Measurements from ENCODE around the gene TNFAIP8. TPM values are rescaled to one million over a fixed set of nuclear protein-coding genes. Genes with fewer than 3 reads are reported as not detected.

The TNFAIP8 gene
- total RNA-seq, 1 donor from 2014 or later, result 29.5 TPM

DNA sequence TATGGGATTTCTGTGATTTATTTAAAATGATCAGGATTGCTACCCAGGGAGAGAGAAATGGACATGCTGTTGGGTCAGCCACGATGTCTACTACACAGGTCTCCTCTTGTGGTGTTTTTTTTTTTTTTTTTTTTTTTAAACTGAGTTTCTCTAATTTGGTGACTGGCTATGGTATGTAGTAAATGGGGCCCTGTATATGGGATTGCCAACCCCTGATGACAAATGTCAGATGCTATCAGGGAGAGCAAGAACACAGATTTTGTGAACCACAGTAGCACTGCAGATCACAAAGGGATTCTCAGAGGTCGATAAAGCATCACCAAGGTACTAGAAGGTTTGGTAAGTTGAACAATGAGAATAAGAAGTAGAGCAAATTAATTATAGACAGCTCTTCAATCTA lies 16.5 kb upstream of the TNFAIP8 start:
- Histone ChIP-seq H3K27ac (no peak overlapping the region), H3K36me3 (no peaks in the 10 kb centered on the region), H3K9me3 (no peaks in the 10 kb centered on the region), H3K27me3 (ENCODE audit: low read depth) (no peaks in the 10 kb centered on the region), H3K4me3 (no peak overlapping the region), H3K4me1 (peaks cover 41% of the 10 kb centered on the region)
- intact Hi-C loops (cut with DNase I), result no loop called here
- no peak for ATAC-seq
- TF ChIP-seq, protein P1, sequence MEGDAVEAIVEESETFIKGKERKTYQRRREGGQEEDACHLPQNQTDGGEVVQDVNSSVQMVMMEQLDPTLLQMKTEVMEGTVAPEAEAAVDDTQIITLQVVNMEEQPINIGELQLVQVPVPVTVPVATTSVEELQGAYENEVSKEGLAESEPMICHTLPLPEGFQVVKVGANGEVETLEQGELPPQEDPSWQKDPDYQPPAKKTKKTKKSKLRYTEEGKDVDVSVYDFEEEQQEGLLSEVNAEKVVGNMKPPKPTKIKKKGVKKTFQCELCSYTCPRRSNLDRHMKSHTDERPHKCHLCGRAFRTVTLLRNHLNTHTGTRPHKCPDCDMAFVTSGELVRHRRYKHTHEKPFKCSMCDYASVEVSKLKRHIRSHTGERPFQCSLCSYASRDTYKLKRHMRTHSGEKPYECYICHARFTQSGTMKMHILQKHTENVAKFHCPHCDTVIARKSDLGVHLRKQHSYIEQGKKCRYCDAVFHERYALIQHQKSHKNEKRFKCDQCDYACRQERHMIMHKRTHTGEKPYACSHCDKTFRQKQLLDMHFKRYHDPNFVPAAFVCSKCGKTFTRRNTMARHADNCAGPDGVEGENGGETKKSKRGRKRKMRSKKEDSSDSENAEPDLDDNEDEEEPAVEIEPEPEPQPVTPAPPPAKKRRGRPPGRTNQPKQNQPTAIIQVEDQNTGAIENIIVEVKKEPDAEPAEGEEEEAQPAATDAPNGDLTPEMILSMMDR (IDR thresholded peaks at IDR 0.05), result no peak
- DNase-seq, result no peak

DNA sequence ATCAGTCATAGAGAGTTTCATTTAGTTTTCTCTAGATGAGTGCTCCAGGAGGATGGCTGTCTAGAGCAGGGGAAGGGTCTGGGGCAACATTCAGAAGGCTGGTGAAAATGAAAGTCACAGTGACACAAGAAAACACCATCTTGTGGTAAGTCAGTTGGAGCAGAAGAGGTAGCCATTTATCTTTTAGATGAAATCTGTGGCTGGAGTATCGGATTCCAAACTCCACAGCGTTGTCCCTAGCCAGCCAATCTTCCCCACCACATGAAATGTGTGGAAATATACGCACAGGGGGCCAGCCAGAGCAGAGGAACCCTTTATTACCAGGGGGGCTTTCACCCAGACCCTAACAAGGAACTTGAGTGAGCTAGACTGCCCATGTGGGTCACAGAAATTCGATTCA lies 15.9 kb upstream of the TNFAIP8 start:
- ATAC-seq, result no peak
- Histone ChIP-seq H3K9me3 (no peaks in the 10 kb centered on the region), H3K4me1 (peaks cover 41% of the 10 kb centered on the region), H3K4me3 (no peak overlapping the region), H3K27ac (peak overlapping the region; percentile 39), H3K27me3 (ENCODE audit: low read depth) (no peaks in the 10 kb centered on the region), H3K36me3 (no peaks in the 10 kb centered on the region)
- DNase-seq, result no peak
- TF ChIP-seq, protein P1 (IDR thresholded peaks at IDR 0.05), result no peak
- intact Hi-C loops (cut with DNase I), result no loop called here

DNA sequence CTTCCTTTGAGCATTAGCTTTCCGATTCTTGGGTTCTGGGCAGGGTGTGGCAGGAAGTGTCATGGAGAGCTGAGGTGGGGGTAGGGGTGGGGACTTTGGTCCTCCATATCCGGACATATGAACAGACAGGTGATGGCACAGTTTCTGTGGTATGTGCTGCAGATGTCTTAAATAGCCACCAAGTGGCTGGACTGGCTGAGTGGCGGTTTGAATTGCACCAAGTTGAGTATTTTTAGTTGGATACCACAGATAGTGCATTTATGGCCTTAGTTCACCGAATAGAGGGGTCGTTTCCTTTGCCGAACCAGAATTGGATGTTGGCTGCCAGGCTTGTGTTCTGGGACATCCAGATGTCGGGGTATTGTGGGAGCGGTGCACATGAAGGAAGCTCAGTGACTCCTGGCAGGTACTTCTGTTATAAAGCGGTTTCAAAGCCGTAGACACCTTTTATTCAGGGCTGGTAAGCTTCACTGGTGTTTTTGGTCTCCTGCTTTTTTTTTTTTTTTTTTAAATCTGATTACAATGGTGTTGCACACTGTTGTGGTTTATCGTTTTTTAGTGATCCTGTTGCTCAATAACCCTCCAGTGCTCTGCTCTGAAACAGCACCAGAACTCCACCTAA lies 15.1 kb upstream of the TNFAIP8 start:
- TF ChIP-seq, protein P1 (IDR thresholded peaks at IDR 0.05), result no peak
- Histone ChIP-seq H3K4me3 (peak overlapping the region; percentile 12), H3K27me3 (ENCODE audit: low read depth) (no peaks in the 10 kb centered on the region), H3K9me3 (no peaks in the 10 kb centered on the region), H3K27ac (peak overlapping the region; percentile 39), H3K4me1 (peaks cover 46% of the 10 kb centered on the region), H3K36me3 (no peaks in the 10 kb centered on the region)
- ATAC-seq (peak; percentile 36 to 64), DNase-seq (no peak)
- intact Hi-C loops (cut with DNase I), result no loop called here

DNA sequence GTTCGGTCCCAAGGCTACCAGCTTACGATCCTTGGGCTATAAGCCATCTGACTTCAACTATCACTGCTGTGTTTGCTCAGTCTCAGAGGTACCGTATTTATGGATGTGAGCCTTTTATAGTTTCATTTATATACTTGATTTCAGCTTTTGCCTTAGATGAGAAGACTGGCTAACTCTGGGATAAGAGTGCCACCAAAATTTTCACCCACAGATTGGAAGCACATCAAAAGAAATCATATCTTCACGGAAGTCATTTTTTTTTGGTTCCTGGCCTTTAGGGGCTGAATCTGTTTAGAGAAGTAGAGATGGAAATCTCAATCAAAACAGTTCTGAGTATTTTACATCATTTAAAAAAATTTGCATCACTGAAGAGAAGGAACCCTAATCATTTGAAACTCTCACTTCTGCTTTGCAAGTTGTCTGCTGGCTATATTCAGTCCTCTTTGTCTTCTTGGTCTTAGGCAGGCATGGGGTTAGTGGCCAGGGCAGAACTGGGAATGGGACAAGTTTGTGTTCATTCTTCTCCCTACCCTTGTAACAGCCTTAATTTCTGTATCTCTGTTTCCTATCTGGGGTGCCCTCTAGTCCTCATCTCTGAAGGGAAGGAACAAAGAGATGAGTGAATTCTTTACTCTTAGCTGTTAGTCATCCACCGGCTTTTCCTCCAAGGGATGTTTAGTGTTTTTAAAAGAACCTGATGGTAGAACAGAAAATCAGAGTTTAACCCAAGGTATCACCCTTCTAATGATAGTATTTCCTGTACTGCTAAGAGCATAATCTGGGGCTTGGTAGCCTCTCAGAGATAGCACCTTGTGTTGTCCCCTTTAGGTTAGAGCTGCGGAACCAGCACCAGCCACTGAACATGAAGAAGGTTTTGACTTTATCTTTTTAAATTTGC lies 14.1 kb upstream of the TNFAIP8 start:
- peak overlapping the region; percentile 4 for H3K27ac ChIP-seq
- intact Hi-C loops (cut with DNase I), result no loop called here
- H3K9me3 ChIP-seq, result no peaks in the 10 kb centered on the region
- TF ChIP-seq, protein P1 (IDR thresholded peaks at IDR 0.05), result no peak
- H3K4me1 ChIP-seq, result peaks cover 45% of the 10 kb centered on the region
- no peak for DNase-seq
- no peaks in the 10 kb centered on the region for H3K27me3 ChIP-seq (ENCODE audit: low read depth)
- no peak overlapping the region for H3K4me3 ChIP-seq
- H3K36me3 ChIP-seq, result no peaks in the 10 kb centered on the region
- peak; percentile 41 to 61 for ATAC-seq

DNA sequence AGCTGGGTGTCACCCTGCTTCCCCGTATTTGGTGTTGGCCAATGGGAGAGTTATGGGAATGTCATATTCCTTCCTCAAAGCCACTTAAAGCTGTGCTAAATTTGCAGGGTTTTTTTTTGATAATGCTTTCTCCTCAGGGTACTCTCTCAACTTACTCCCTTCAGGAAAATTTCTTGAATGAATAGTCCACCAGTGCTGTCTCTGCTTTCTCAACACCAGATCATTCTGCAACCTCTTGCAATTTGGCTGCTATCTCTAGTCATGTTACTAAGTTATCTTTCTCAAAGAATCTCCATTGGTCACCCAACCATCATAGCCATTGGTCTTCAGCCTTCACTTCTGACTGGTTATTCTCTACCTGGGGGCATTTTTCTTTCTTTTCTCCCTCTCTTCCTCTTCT lies 13.4 kb upstream of the TNFAIP8 start:
- no peak overlapping the region for H3K27ac ChIP-seq
- no peak overlapping the region for H3K4me3 ChIP-seq
- intact Hi-C loops (cut with DNase I), result no loop called here
- no peak for DNase-seq
- no peak for ATAC-seq
- no peaks in the 10 kb centered on the region for H3K9me3 ChIP-seq
- H3K4me1 ChIP-seq, result peaks cover 38% of the 10 kb centered on the region
- TF ChIP-seq, protein P1 (IDR thresholded peaks at IDR 0.05), result no peak
- H3K36me3 ChIP-seq, result no peaks in the 10 kb centered on the region
- no peaks in the 10 kb centered on the region for H3K27me3 ChIP-seq (ENCODE audit: low read depth)
